Activated T-cell treated with anti-CD3 and anti-CD28 coated beads, Interleukin-2, amount 50 U/mL, for 24 hours (primary cell): ENCODE data around the gene EMC7.
"Not testable (repeated sequence)": the region's sequence is repeated elsewhere in the genome, so short reads cannot be mapped to it uniquely, and the experiment has no call there.

Experiments used
- DNase-seq: peaks from one replicate; pipeline ENCODE4 v3.0.0-alpha.2; 2020
- H3K27ac Mint-ChIP-seq: 2 replicates; pipeline ENCODE4 v1.8.0; 2020; ENCODE audit warnings: mild to moderate bottlenecking, mixed read lengths
- H3K27me3 Mint-ChIP-seq: 2 replicates; pipeline ENCODE4 v1.8.0; 2020; ENCODE audit warnings: mixed read lengths
- H3K36me3 Mint-ChIP-seq: 2 replicates; pipeline ENCODE4 v1.8.0; 2020; ENCODE audit warnings: low read depth, mixed read lengths
- H3K4me1 Mint-ChIP-seq: 2 replicates; pipeline ENCODE4 v1.8.0; 2020; ENCODE audit warnings: low read depth, mixed read lengths
- H3K4me3 Mint-ChIP-seq: 2 replicates; pipeline ENCODE4 v1.8.0; 2020; ENCODE audit warnings: mild to moderate bottlenecking, moderate library complexity, mixed read lengths
- H3K9me3 Mint-ChIP-seq: 2 replicates; pipeline ENCODE4 v1.8.0; 2020; ENCODE audit warnings: mixed read lengths

Gene EMC7

DNA sequence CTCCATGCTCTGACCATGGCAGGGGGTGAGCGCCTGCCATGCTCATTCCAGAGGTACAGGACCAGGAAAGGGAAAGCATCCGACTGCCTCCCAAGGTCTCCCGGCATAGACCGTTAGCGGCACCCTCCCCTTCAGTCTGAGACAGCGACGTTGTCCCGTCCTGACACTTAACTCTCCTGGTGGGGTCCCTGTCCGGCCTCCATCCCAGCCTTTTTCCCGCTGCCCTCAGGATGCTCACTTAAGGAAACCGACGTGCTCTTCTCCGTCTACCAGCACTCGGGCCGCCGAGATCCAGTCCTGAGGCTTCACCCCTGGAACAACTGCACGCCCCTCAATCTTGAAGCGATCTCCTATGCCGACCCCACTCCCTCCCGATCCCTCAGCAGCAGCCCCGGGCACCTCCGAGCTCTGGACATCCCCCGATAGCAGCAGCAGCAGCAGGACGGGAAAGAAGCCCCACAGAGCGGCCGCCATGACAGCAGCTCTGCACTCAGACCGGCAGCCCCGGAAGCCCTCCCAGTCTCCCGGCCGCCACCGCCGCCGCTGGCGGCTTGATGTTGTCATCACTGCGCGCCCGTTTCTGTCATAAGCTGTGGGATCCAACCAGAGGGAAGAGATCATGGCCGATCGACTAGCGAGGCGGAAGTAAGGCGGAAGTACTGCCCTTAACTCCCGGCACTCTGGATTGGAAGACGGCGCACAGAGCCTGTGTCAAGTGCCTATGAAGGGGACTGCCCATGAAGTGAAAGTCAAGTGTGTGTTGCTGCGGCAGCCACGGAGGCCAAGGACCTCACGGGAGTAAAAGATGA, at the start of gene EMC7, which contains the start of gene PGBD4:
TSS of gene EMC7 (minus strand) at position 497 of the 809 bp plus-strand sequence. CDS start at position 474, 23 bp downstream.
TSS of gene PGBD4 (plus strand) at position 718 of the 809 bp plus-strand sequence. CDS start 449 bp downstream, outside the sequence.
- Mint-ChIP-seq H3K27ac (peak within 1 kb of the TSS; percentile 99), H3K36me3 (peaks cover 56% of the 10 kb centered on the region), H3K27me3 (no peaks in the 10 kb centered on the region), H3K4me1 (peaks cover 43% of the 10 kb centered on the region), H3K4me3 (peak within 1 kb of the TSS; percentile 100), H3K9me3 (peaks cover 20% of the 10 kb centered on the region)
- DNase-seq, result peak; percentile 99

DNA sequence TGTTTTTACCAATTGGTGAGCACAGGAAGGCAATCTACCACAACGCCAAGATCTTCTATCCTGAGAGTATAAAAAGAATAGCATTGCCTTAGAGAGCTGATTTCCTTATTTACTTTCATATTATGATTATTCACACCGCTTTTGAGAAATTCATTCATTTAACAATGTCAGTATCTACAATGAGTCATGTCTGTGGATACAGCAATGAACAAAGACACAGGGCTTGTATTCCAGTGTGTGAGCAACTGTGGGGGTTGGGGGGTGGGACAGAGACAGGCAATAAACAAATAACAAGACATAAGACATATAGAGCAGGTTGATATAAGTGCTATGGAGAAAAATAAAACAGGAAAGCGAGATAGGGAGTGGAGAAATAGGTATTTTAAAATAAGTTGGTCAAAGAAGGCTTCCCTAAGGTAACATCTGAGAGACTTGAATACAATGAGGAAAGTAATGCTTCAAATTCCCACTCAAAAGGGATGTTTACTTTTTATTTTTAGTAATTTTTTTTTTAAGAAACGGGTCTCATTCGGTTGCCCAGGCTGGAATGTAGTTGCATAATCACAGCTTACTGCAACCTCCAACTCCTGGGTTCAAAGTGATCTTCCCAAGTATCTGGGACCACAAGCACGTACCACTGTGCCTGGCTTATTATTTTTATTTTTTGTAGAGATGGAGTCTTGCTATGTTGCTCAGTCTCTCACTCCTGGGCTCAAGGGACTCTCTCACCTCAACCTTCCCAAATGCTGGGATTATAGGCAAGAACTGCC, 45.9 kb upstream of the EMC7 start:
- H3K9me3 Mint-ChIP-seq, result no peaks in the 10 kb centered on the region
- H3K4me1 Mint-ChIP-seq, result no peaks in the 10 kb centered on the region
- no peak overlapping the region for H3K4me3 Mint-ChIP-seq
- DNase-seq, result no peak
- H3K27me3 Mint-ChIP-seq, result no peaks in the 10 kb centered on the region
- H3K36me3 Mint-ChIP-seq, result peaks cover 84% of the 10 kb centered on the region
- H3K27ac Mint-ChIP-seq, result no peak overlapping the region

DNA sequence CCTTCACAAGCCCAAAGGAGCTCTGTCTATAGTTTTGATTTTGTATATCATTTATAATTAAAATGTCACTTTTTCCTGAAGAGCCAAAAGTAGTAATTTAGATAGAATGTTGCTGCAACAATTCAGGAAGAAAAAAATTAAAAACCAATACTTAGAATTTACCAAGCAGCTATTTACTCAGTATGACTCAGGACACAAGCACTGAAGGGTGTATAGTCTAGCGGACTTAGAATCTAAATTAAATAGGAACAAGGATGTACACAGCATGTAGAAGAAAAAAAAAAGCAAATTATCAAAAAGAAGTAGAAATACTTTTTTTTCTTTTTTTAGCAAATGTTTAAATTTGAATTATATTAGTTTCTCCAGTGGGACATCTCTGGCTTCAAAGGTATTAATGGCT, 31.8 kb upstream of the EMC7 start:
- Mint-ChIP-seq H3K9me3 (no peaks in the 10 kb centered on the region), H3K36me3 (peaks cover 9% of the 10 kb centered on the region), H3K4me3 (no peak overlapping the region), H3K4me1 (no peaks in the 10 kb centered on the region), H3K27ac (no peak overlapping the region), H3K27me3 (no peaks in the 10 kb centered on the region)
- DNase-seq, result no peak

DNA sequence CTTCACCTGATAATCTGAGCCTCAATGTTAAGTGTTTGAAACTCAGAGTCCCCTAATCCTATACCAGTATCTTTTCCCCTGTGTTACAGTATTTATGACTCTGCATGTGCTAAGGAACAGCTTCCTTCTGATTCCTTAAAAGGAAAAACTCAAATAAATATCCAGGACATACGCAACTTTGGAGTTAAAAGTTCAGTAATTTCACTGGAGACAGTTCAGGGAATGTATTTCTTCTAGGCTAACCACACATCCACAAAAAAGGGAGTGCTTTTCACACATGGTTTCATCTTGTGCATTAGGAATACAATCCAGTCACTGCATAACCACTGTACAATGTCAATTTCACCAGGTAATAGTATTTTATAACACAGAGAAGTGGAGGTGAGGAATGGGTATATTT, 31.2 kb upstream of the EMC7 start:
- DNase-seq, result no peak
- no peaks in the 10 kb centered on the region for H3K4me1 Mint-ChIP-seq

DNA sequence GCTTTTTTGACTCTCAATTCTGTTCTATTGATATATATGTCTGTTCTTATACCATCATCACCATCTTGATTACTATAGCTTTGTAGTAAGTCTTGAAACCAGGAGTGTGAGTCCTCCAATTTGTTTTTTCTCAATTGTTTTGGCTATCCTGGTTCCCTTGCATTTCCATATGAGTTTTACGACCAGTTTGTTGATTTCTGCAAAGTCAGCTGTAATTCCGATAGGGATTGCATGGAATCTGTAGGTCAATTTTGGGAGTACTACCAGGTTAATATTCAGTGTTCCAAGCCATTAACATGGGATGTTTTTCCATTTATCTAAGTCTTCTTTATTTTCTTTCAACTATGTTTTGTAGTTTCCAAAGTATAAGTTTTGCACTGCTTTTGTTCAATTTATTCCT, 27.2 kb upstream of the EMC7 start:
- no peaks in the 10 kb centered on the region for H3K36me3 Mint-ChIP-seq
- H3K9me3 Mint-ChIP-seq, result no peaks in the 10 kb centered on the region
- no peak overlapping the region for H3K4me3 Mint-ChIP-seq
- no peak for DNase-seq
- no peaks in the 10 kb centered on the region for H3K4me1 Mint-ChIP-seq
- H3K27ac Mint-ChIP-seq, result no peak overlapping the region
- H3K27me3 Mint-ChIP-seq, result no peaks in the 10 kb centered on the region

More for the DNA sequence above, 31.2 kb upstream of the EMC7 start:
- Mint-ChIP-seq H3K27me3 (no peaks in the 10 kb centered on the region), H3K27ac (no peak overlapping the region), H3K4me3 (no peak overlapping the region), H3K36me3 (peaks cover 6% of the 10 kb centered on the region), H3K9me3 (no peaks in the 10 kb centered on the region)

DNA sequence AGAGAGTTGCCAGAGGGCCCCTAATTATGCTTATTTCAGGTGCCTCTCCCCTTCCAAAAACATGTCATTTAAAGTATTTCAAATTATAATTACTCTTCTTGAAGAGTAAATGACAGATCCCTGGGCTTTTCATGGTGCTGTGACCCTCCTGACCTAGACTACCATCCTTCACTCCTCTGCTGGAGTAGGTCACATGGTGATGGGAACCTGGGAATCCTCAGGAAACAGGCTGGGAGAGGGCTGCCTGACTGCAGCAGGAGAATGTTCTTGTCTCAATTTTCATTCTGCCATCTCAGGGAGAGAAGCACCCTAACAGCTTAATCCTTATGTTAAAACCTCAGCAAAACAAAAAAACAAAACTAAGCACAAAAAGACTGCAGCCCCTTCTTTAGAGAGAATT, 24.9 kb upstream of the EMC7 start:
- Mint-ChIP-seq H3K27me3 (peaks cover 4% of the 10 kb centered on the region), H3K4me1 (no peaks in the 10 kb centered on the region), H3K9me3 (no peaks in the 10 kb centered on the region), H3K4me3 (no peak overlapping the region), H3K27ac (no peak overlapping the region), H3K36me3 (no peaks in the 10 kb centered on the region)
- DNase-seq, result no peak

DNA sequence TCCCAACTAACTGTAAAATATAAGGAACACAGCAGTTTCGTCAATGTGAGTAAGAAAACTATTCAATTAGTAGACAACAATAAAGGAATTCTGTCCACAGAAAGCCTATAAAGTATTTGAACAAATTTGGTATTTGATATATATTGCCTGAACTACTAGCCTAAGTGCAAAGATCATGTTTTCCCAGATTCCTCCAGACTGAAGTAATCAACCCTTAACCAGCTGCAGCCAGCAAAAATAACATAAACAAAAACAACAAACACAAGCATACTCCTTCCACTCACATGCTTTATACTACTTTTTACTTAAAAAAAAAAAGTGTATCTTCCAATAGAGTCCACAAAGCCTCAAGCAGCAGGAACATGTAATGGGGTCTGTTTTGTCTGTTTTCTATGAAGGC, 24.3 kb upstream of the EMC7 start:
- Mint-ChIP-seq H3K27ac (no peak overlapping the region), H3K4me3 (no peak overlapping the region)

DNA sequence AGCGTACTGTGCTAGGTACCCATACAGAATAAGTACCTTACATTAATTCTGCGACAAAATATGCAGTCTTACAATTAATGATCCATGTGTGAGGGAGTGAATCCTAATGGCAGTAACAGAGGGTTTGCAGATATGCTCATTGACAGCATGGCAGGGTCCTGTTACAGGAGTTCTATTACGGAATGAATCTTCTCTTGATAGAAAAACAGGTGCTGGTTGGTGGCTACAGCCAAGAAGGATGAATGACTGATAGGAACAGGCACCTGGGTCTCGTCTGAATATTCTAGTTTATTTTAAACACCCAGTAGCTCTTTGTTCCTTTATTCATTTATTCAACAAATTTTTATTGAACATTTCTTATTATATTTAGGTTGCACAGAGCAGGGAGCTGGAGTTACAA, 23.0 kb upstream of the EMC7 start:
- Mint-ChIP-seq H3K36me3 (no peaks in the 10 kb centered on the region), H3K9me3 (no peaks in the 10 kb centered on the region), H3K27ac (no peak overlapping the region), H3K27me3 (peaks cover 11% of the 10 kb centered on the region), H3K4me1 (no peaks in the 10 kb centered on the region), H3K4me3 (no peak overlapping the region)
- no peak for DNase-seq

More for the DNA sequence above, 24.3 kb upstream of the EMC7 start:
- no peaks in the 10 kb centered on the region for H3K9me3 Mint-ChIP-seq
- no peaks in the 10 kb centered on the region for H3K36me3 Mint-ChIP-seq
- no peak for DNase-seq
- H3K27me3 Mint-ChIP-seq, result peaks cover 4% of the 10 kb centered on the region
- H3K4me1 Mint-ChIP-seq, result no peaks in the 10 kb centered on the region

DNA sequence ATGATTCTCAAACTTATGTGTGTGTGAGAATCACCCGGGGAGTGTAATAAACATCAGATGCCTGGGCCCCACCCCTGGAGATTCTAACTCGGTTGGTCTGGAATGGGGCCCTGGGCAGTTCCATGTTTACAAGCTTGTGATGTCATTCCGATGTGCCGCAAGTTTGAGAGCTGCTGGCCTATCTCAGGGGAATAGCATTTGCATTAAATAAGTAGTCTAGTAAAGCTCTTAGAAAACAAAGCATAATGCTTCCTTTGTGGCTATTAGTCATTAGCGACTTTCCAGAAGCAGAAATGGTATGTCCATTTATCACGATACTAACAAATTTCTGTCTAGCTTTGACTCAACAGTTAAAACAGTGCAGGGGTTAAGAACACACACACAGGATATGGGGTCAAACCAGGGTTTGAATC, 21.1 kb upstream of the EMC7 start:
- Mint-ChIP-seq H3K27ac (no peak overlapping the region), H3K4me1 (no peaks in the 10 kb centered on the region), H3K27me3 (peaks cover 23% of the 10 kb centered on the region), H3K36me3 (no peaks in the 10 kb centered on the region), H3K9me3 (no peaks in the 10 kb centered on the region), H3K4me3 (no peak overlapping the region)
- DNase-seq, result no peak

DNA sequence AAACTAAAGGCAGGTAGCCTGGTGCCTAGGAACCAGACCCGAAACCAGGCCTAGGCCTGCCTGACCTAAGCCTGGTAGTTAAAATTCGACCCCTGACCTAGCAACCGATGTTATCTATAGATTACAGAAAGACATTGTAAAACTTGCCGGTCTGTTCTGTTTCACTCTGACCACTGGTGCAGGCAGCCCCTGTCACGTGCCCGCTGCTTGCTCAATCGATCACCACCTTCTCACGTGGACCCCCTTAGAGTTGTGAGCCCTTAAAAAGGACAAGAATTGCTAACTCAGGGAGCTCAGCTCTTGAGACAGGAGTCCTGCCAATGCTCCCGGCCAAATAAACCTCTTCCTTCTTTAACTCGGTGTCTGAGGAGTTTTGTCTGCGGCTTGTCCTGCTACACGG, 20.1 kb upstream of the EMC7 start:
- not testable (repeated sequence) for H3K9me3 Mint-ChIP-seq, DNase-seq, H3K4me1 Mint-ChIP-seq, H3K36me3 Mint-ChIP-seq, H3K4me3 Mint-ChIP-seq, H3K27ac Mint-ChIP-seq
- H3K27me3 Mint-ChIP-seq, result peaks cover 29% of the 10 kb centered on the region

DNA sequence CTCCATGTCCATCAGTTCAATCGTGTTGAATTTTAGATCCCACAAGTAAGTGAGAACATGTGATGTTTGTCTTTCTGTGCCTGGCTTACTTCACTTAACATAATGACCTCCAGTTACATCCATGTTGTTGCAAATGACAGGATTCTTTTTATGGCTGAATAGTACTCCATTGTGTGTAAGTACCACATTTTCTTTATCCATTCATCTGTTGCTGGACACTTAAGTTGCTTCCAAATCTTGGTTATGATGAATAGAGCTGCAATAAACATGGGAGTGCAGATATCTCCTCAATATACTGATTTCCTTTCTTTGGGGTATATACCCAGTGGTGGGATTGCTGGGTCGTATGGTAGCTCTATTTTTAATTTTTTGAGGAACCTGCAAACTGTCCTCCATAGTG, 18.8 kb upstream of the EMC7 start:
- not testable (repeated sequence) for H3K36me3 Mint-ChIP-seq, DNase-seq, H3K4me1 Mint-ChIP-seq, H3K27ac Mint-ChIP-seq, H3K9me3 Mint-ChIP-seq, H3K4me3 Mint-ChIP-seq
- peaks cover 36% of the 10 kb centered on the region for H3K27me3 Mint-ChIP-seq

DNA sequence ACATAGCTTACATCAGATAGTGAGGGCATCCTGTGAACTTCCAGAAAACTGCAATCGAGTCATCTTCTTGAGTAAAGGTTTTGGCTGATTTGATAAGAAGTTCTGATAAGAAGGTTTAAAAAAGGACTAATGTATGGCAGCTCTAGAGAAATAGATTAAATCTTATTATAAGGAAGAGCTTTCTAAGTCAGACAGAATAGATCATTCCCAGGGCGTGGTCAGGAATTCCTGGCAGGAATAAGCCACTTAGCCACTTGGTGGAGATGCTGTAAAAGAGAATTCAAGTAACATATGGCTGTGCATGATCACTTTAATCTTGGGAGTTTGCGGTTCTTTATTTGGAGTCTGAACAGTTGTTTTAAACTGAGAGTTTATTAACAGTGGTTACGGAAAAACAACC, 17.6 kb upstream of the EMC7 start:
- H3K27ac Mint-ChIP-seq, result no peak overlapping the region
- no peak for DNase-seq
- peaks cover 46% of the 10 kb centered on the region for H3K27me3 Mint-ChIP-seq
- H3K4me1 Mint-ChIP-seq, result no peaks in the 10 kb centered on the region
- H3K9me3 Mint-ChIP-seq, result no peaks in the 10 kb centered on the region
- no peaks in the 10 kb centered on the region for H3K36me3 Mint-ChIP-seq
- no peak overlapping the region for H3K4me3 Mint-ChIP-seq

DNA sequence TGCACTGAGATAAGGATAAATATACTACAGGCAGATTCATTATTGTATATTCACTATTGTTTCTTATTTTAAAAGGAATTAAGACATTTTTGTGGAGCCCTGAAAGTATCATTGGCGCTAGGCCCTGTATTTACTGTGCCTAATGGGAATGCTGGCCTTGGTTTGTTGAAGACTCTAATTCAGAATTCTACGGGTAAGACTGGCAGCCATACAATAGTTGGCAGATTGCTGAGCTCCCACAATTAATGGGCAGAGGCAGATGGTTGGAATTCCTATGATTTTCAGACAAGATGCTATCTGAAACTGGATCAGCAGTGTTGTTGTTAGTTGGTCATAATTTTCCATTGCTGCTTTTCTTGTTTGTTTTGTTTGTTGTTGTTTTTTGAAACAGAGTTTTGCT, 15.0 kb upstream of the EMC7 start:
- H3K9me3 Mint-ChIP-seq, result no peaks in the 10 kb centered on the region
- no peaks in the 10 kb centered on the region for H3K4me1 Mint-ChIP-seq
- no peak for DNase-seq
- no peak overlapping the region for H3K27ac Mint-ChIP-seq
- H3K4me3 Mint-ChIP-seq, result no peak overlapping the region
- H3K36me3 Mint-ChIP-seq, result no peaks in the 10 kb centered on the region
- peaks cover 46% of the 10 kb centered on the region for H3K27me3 Mint-ChIP-seq

DNA sequence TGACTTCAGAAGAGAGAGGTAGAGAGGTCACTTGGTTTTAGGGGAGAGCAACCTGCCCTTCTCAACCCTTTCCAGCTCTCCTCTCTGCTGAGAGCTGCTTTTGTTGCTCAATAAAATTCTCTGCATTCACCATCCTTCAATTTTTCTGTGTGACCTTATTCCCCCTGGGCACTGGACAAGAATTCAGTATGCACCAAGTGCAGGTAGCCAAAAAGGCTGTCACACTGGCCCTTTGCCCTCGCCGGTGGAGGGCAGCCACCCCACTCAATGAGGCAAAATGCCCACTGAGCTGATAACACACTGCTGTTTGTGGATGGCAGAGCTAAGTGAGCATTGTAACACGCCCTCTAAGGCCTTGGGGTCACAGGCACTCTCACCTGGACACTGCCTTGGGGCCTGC, 13.1 kb upstream of the EMC7 start:
- Mint-ChIP-seq H3K27ac (no peak overlapping the region), H3K9me3 (no peaks in the 10 kb centered on the region), H3K4me3 (no peak overlapping the region)

DNA sequence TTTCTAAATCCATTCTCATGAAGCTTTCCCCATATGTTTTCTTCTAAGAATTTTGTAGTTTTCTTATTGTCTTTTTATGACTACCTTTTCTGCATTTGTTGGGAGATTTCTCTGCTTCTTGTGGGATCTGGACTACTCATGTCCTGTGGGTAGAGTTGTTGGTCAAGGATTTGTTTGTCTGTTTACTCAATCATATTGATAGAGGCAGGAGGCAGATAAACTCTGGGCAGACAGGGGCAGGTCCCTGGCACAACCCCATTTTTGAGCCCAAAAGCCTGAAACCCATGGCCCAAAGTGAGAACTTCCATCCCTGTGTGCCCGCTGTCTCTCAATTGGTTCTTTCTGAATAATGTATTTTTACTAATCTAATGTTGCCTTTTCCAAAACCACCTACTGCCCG, 12.6 kb upstream of the EMC7 start:
- Mint-ChIP-seq H3K4me3 (no peak overlapping the region), H3K36me3 (no peaks in the 10 kb centered on the region), H3K9me3 (no peaks in the 10 kb centered on the region), H3K4me1 (no peaks in the 10 kb centered on the region), H3K27ac (no peak overlapping the region), H3K27me3 (peaks cover 37% of the 10 kb centered on the region)
- DNase-seq, result no peak

More for the DNA sequence above, 13.1 kb upstream of the EMC7 start:
- no peak for DNase-seq
- no peaks in the 10 kb centered on the region for H3K4me1 Mint-ChIP-seq
- H3K27me3 Mint-ChIP-seq, result peaks cover 40% of the 10 kb centered on the region
- H3K36me3 Mint-ChIP-seq, result no peaks in the 10 kb centered on the region
